COLO668 (cell line): ENCODE data around the gene KLHL29.

ENCODE experiments used
- DNase-seq: peaks from one replicate; lab custom pipeline; 2025; ENCODE audit not compliant: unreplicated experiment; lab: John Stamatoyannopoulos, UW

The KLHL29 gene

GRCh38 chr2:23624915-23625314, 239.9 kb downstream of the KLHL29 start:
- DNase-seq, result no peak

- DNase-seq, result no peak
These were observed 240.7 kb downstream of the KLHL29 start for GRCh38 chr2:23625726-23626125.

- DNase-seq, result no peak
These were observed 241.8 kb downstream of the KLHL29 start for GRCh38 chr2:23626701-23627230.

DNA sequence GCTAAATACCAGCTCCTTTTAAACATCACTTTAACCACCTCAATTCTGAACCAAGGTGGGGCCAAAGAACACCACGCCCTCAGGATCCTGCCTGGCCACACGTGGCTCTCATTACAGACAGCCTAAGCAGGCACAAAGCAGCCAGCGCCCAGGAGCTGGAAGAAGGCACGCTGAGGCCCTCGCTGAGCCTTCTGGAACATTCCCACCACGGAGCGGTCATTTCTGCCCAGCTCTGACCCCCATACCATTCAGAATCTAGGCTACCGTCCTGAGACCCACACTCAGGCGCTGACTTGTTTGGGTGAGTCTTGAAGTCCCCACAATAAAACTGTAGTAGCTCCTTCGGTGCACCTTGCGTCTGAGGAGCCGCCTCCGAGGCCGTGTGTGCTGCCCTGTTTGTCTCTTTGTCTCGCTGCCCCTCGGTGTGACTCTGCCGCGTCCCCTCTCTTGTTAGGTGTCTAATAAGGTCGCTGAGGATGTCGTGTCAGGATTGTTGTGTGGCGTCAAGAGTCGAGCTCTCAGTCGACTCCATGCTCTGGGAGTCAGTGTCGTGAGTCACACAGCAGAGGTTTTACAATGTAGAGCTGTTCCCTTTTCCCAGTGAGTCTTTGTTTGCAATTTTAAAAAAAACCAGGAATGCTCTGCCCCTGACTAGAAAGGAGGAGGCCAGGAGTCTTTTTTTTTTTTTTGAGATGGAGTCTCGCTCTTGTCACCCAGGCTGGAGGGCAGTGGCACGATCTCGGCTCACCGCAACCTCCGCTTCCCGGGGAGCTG, 242.4 kb downstream of the KLHL29 start:
- DNase-seq, result no peak

- DNase-seq, result no peak
These were observed 244.2 kb downstream of the KLHL29 start for GRCh38 chr2:23628926-23629771.

- DNase-seq, result no peak
These were observed 244.9 kb downstream of the KLHL29 start for GRCh38 chr2:23629772-23630480.

- DNase-seq, result no peak
These were observed 246.0 kb downstream of the KLHL29 start for GRCh38 chr2:23630961-23631360.

- no peak for DNase-seq
These were observed 246.4 kb downstream of the KLHL29 start for GRCh38 chr2:23631389-23631788.

GRCh38 chr2:23632386-23632785, 247.4 kb downstream of the KLHL29 start:
- DNase-seq, result no peak

DNA sequence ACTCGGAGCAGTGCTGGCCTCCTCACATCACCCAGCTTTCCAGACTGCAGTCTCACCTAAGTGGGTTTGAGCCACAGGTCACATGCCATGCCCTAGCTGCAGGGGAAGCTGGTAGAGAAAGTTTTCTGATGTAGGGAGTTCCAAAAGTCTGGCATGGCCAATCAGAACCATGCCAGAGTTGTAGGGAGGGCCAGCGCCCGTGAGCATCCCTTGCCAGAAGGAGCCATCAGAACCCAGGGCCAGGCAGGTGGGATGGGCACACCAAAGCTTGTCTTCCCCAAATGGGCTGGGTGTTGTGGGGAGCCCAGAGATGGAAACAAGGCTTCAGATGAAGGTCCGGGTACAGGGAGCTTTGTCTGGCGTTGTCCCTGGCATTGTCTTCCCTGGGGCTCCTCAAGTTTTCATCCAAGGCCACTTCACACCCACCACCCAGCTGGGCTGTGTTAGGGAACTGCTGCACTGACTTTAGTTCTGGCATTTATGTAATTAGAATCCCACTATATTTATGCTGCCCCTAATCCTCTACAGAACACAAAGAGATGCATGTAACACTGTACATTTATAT, 247.9 kb downstream of the KLHL29 start:
- no peak for DNase-seq

- DNase-seq, result no peak
These were observed 249.0 kb downstream of the KLHL29 start for GRCh38 chr2:23633966-23634365.

GRCh38 chr2:23635442-23636340, 250.7 kb downstream of the KLHL29 start:
- DNase-seq, result no peak

GRCh38 chr2:23636426-23636825, 251.4 kb downstream of the KLHL29 start:
- no peak for DNase-seq

DNA sequence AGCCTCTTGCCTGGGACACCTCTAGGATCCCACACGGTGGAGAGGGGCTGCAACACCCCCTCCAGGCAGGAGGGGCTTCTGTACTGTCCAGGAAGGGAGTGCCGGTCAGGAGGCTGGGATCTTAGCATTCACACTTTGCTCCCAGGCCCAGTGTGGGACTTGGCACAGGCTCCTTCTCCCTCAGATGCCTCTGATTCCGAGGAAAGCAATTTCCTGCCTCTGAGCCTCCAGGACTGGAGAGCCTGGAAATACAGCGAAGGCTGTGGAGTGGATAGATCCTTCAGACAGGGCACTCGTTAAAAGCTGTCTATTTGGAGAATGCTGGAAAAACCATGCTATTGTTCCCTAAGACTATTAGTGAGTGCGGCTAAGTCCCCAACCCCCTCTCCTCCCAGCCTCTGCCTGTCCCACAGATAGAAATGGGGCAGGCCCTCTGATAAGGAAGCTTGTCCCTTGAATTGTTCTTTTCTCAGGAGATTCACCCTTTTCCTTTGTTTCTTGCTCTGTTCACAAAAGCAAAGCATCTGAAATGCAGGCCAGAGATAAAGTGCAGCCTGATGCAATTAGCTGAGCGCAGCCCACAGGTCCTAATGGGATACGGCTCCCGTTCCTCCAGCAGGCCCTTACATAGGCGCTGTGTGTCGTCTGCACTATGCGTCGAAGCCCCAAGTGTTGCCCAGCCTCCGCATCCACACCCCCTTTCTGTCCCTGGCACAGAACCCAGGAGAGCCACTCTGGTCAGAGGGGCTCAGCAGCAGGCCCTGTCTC, 252.2 kb downstream of the KLHL29 start:
- no peak for DNase-seq

GRCh38 chr2:23639406-23639982, 254.5 kb downstream of the KLHL29 start:
- DNase-seq, result no peak

DNA sequence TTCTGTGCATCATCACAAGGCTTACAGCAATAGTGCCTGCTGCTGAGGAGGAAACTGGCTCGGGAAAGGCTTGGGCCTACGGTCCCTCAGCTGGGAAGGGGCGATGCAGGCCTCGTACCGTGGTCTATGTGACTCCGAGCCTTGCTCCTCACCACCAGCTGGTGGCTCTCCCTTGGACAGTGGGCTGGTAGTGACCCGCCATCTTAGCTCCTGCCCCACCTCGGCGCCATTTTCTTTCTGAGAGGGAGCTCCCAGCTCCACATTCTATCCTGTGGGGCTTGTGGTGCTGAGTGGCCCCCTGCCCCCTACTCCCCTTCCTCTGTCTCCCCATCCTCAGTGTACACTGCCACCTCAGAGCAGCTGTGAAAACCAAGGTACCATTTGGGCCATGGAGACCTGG, 255.7 kb downstream of the KLHL29 start:
- no peak for DNase-seq

DNA sequence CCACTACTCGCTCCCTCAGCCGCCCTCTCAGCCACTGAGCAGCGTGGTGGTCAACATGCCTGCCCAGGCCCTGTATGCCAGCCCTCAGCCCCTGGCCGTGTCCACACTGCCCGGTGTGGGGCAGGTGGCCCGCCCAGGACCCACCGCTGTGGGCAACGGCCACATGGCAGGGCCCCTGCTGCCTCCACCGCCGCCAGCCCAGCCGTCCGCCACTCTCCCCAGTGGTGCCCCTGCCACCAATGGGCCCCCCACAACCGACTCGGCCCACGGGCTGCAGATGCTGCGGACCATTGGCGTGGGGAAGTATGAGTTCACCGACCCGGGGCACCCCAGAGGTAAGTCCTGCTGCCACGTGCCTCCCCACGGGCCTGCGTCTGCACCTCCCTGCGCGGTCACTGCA, 257.5 kb downstream of the KLHL29 start:
- DNase-seq, result no peak

GRCh38 chr2:23645230-23645808, 260.3 kb downstream of the KLHL29 start:
- no peak for DNase-seq

- DNase-seq, result no peak
These were observed 262.6 kb downstream of the KLHL29 start for GRCh38 chr2:23647563-23647962.
